ENCODE data around the gene RNASEH2A.
"Not testable (repeated sequence)": the region's sequence is repeated elsewhere in the genome, so short reads cannot be mapped to it uniquely, and the experiment has no call there.

RNASEH2A gene

DNA sequence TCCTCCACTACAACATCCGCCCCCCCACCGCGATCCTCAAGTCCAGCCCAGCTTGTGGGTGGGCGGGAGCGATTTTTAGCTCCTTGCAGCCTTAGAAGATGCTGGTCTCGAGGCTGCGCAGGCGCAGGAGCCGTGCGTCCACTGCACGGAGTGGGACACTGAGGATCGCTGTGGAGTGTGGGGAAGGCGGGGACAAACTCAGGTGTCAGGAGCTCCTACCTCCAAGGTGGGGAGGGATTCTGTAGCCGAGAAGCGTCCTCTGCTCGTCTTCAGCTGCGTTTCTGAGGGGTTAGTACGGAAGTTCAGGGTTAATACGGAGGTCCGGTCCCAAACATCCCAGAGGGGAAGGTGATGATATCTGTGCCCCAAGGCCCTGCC, 28.2 kb downstream of the RNASEH2A start, which contains the start of gene RTBDN:
Gene RTBDN (minus strand): TSS at position 14 of the 378 bp plus-strand sequence. CDS start 4,600 bp downstream, outside the sequence.
- no peak for DNase-seq

DNA sequence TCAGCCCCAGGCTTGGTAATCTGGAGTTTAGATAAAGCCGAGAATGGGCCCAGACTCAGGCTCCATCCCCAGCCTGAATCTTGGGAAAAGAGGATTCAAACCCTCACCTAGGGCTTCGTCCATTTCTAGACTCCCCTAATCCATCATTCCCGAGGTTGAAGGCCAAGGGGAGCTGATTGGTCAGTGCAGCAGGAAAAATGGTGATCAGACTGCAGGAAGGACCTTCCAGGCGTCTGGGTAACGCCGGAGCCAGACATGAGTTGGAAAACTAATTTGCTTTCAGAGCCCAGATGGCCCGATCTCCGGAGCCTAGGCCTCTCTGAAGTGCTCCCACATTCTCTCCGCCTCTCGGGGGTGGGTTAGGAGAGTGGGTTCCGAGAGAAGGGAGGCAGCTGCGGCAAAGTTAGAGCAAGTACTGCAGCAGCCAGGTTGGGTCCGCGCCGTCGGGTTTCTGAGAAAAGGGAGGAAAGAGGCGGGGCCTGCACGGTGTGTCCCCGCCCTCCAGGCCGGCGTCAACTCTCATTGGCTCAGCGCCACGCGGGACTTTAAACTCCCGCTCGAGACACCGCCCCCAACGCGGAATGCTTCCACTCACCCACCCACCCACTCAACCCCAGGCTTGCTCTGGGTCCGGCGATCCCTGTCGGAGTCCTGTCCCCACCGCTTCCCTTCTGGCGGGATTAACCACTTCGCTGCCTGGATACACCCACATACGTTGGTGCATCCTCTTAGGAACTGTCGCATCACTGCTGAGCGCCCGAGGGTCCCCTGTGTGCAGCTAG, 28.8 kb downstream of the RNASEH2A start:
- DNase-seq = no peak

DNA sequence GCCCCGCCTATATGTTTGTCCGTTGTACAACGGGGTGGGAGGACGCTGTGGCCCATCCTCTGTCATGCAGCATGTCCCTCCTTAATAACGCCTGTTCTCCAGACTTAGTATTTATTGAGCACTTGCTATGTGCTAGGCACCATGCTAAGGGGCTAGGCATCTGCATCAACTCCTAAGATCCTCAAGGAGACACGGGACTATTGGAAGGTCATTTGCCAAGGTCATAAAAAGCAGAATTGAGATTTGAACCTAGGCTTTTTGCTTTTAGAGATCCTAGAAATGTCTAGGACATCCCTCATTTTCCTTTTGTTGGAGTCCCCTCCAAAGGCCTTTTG, 30.1 kb downstream of the RNASEH2A start:
- DNase-seq = no peak

DNA sequence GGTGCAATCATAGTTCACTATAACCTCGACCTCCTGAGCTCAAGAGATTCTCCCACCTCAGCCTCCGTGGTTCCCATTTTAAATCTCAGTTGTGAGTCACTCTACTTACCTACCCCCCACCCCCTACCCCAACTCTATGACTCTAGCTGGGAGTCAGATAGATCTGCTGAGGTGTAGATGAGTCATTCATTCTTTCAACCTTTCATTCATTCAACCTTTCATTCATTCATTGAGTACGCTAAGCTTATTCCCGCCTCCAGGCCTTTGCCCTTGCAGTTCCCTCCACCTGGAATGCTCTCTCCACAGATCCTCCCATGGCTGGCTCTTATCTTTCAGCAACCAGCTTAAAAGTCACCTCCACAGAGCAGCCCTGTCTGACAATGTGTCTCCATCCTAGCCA, 30.8 kb downstream of the RNASEH2A start:
- DNase-seq = no peak

DNA sequence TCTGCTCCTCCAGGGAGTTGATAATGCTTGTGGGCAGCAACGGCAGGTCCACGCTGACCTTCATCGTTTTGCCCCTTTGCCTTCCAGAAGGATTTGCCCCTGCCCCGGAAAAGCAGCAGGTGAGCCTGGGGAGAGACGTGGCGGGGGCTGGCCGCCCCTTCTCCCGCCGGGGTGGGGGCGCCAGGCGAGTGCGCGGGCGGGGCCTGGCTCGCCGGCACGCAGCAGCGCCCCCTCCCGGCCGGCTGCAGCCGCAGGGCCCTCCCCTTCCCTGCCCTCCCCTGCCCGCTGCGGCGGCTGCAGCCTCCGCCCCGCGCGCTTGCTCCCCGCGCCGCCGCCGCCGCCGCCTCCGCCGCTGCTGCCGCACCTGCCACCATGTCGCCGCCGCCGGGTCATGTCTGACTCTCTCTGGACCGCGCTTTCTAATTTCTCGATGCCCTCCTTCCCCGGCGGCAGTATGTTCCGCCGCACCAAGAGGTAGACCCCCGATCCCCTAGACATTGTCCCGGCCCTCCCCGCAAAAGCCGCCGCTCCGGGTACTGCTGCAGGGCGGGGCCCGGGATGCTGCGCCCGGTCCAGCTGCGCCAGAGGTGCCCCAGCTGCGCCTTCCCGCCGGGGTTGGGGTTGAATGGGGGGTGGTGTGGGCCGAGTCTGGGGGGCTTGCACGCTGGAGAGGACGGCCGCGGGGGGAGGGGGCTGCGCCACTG, 31.9 kb downstream of the RNASEH2A start, which contains the start of gene MAST1:
Gene MAST1 (plus strand): TSS at position 334 of the 704 bp plus-strand sequence. CDS start 58 bp downstream, at position 392.
- DNase-seq = peak; percentile 43

DNA sequence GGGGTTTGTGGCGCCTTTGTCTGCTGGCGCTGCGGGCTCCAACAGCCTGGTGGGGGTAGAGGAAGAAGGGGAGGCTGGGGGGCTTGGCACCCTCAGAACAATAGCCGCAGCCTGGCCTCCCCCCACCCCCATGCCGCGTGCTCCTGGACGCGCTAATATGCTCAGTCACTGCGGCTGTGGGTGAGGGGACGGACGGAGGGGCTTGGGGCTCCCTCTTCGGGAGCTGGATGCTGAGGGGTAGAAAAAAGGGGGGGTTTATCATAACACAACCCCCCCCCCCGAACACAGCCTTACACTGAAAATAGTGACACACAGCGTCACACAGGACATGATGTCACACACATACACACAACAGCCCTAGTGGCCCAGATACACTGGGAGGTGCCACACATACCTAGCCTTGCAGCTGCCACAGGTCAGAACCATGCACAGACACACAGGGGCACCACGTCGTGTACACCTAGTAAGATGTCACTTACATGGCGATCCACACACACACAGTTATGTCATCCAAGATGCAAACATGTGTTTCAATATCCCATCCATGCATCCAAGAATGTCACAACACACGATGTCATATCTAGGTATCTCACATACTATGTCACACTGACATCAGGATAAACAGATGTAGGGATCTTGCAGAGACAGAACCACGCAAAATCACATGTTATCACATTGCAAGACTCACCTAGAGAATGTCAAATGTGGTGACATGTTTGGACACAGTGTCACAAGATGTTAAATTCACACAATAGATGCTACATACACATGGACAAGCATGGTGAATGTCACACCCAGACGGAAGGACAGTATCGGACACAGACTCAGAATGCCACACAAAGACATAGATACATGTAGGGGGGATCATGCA, 32.7 kb downstream of the RNASEH2A start:
- DNase-seq = no peak

DNA sequence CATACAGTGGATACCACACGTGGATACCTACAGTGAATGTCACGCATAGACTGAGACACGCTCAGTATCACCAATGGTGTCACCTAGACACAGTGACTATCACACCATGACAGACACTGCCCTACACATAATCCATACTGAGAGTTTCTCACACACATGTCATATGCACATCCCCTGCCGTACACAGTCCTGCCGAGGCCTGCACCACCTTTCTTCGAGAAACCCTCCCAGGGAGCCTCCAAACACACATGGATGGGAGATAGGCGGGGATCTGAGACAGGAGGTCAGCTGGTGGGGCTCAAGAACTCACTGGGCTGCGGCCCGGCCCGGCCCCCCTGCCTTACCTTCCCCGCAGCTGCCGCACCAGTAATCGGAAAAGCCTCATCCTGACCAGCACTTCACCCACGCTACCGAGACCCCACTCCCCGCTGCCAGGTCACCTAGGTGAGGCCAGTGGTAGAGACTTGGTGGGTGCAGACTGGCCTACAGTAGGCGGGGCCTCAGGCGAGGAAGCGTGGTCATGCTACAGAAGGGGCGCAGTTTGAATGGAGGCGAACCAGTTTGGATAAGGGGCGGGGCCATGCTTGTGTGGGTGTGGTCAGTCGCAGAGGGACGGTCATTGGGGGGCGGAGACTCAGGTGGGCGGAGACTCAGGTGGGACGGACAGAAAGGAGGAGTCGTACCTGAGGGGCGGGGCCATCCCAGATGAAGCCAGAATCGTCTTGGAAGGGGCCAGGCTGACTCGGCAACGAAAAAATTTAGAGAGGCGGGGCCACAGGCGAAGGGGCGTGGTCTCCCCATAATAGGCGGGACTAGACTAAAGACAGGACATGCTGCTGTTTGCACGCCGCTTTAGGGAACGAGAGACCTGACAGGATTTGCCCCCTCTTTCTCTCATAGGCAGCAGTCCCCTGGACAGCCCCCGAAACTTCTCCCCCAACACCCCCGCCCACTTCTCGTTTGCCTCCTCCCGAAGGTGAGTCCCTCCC, 34.0 kb downstream of the RNASEH2A start:
- DNase-seq = peak; percentile 59

DNA sequence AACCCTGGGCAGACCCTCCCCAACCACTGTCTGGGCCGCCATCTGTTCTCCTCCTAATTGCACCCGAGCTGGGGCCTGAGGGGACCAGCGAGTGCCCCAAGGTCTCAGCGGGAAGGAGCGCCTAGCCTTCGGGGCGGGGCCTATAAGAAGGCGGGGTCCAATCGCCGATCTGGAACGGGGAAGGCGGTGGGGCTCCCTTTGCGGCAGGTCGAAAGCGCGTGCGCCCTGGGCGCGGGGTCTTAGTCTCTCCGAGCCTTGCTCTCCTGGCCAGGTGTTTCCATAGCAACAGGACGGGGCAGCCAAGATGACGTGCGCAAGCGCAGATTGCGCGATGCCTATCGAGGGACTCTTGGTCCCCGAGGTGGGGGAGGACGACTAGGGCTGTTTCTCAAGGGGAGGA, 34.7 kb downstream of the RNASEH2A start:
- DNase-seq = peak; percentile 83

DNA sequence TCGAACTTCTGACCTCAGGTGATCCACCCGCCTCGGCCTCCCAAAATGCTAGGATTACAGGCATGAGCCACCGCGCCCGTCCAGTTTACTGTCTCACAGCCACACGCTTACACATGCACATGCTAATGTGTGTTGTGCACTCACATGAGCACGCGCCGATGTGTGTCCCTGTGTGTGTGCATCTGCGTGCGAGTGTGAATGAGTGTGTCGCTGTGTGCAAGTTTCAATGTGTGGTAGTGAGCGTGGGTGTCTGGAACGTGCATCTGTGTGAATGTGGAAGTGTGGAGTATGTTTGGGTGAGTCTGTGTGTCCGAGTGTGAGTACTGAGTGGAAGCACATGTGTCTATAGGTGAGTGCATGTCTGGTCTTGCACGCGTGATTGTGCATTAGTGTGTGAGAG, 36.1 kb downstream of the RNASEH2A start:
- no peak for DNase-seq

DNA sequence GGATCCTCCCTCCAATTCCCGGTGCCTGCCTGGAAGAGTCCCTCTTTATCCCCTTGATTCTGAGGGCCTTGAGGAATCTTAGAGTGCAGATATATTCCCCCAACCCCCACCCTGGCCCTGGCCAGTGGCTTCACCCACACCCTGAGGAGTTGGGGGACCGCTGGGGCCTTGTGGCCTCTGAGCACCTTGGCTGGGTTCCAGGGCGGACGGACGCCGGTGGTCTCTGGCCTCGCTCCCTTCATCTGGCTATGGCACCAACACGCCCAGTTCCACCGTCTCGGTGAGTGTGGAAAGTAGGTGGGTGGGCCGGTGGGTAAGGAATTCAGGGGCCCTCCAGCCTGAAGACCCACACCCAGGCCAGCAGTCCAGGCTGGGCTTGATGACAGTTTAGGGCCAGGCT, 36.9 kb downstream of the RNASEH2A start:
- no peak for DNase-seq

DNA sequence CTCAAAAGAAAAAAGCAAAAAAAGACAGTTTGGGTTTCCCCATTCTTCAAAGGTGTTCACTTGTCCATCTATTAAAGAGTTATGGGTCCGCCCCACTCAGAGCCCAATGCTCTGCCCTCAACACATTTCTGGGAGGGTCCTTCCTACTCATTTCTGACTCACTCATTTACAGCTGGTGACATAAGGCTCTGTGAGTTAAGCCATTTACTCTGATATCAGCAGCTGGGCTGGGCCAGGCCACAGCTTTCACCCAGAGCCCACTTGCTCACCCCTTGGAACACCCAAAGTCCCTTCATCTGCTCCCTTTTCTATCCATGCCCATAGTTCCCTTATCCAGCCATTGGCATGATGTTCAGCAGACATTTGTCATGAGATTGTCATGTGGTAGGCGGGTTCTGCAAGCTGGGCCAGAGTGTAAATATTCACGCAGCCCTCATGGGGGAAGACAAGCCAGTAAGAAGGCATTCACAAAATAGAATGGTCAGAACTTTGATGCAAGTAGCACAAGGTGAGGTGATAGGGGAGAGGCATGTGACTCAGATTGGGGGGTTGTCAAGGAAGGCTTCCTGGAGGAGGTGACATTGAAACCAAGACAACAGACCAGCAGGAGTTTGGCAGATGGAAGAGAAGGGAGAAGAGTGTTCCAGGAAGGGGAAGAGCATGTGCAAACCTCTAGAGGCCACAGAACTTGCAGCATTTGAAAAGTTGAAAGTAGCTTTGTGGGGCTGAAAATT, 37.8 kb downstream of the RNASEH2A start:
- no peak for DNase-seq

DNA sequence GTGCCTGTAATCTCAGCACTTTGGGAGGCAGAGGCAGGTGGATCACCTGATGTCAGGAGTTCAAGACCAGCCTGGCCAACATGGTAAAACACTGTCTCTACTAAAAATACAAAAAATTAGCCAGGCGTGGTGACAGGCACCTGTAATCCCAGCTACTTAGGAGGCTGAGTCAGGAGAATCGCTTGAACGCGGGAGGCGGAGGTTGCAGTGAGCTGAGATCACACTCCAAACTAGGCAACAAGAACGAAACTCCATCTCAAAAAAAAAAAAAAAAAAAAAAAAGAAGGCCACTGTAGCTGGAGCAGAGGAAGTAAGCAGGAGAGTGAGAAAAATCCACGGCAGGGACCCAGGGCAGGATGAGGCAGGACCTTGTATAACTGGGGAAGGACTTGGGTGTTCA, 40.2 kb downstream of the RNASEH2A start:
- not testable (repeated sequence) for DNase-seq

DNA sequence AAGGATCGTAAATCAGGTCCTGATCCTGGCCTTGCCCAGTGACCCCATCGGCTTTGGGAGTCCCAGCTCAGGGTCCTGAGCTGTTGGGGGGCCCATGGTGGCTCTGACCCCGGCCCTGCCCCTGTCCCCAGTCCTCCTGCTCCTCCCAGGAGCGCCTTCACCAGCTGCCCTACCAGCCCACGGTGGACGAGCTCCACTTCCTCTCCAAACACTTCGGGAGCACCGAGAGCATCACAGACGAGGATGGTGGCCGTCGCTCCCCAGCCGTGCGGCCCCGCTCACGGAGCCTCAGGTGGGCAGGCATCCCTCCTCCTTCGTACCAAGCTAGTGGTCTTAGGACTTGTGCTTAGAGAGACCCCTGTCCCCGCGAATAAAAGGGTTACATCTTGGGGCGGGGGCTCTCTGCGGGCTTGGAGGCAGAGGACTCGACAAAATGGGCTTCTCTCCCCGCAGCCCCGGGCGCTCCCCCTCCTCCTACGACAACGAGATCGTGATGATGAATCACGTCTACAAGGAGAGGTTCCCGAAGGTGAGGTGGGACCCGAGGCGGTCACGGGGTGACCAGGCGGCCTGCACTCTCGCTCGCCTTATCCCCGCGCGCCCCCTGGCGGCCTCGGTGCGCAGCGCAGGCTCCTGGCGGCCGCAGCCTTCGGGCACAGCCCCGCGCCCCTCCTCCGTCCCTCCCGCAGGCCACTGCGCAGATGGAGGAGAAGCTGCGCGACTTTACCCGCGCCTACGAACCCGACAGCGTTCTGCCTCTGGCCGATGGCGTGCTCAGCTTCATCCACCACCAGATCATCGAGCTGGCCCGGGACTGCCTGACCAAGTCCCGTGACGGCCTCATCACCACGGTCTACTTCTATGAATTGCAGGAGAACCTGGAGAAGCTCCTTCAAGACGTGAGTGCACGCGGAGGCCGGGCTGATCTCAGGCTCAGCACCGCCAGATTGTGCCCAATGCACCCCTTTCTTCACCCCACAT, 41.1 kb downstream of the RNASEH2A start:
- no peak for DNase-seq

DNA sequence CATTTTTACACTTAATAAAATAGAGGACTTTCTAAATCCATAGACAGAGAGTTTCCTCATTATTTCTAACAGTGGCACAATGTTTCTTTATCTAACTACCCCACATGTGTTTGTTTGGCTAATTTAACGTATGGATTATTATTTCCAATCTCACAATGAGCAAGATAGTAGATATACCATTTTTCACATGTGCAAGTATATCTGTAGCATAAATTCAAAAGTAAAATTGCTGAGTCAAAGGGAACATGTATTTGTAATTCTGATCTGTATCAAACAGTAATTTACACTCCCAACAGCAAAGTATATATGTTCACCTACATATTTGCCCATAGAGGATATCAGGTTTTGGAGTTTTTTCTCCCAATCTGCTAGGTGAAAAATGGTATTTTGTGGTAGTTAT, 50.3 kb downstream of the RNASEH2A start:
- no peak for DNase-seq

DNA sequence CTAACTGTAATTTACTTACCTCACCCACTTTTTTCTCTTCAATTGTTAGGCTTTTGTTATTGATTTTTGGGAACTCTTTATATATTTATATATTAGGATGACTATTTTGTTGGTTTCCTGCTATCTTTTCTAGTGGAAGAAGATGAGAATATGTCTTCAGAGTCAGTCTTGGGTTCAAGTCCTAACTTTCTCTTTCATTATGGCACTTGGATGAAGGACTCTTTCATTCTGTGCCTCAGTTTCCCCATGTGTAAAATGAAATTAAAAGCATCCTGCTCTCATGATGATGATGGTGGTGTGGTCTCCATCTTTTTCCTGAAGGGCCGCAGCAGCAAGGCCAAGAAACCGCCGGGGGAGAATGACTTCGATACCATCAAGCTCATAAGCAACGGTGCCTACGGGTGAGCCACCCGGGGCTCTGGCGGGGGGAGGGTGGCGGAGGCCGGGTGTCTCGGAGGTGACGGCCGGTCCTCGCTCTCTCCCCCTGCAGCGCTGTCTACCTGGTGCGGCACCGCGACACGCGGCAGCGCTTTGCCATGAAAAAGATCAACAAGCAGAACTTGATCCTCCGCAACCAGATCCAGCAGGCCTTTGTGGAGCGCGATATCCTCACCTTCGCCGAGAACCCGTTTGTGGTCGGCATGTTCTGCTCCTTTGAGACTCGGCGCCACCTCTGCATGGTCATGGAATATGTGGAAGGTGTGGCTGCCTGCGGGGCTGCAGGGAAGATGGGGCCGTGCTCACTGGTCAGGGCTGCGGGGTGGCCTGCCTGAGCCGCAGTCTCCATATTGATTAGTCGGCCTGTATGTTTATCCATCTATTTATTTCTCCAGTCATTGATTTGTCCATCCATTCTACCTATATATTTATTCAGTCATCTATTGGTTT, 51.9 kb downstream of the RNASEH2A start:
- DNase-seq = no peak

DNA sequence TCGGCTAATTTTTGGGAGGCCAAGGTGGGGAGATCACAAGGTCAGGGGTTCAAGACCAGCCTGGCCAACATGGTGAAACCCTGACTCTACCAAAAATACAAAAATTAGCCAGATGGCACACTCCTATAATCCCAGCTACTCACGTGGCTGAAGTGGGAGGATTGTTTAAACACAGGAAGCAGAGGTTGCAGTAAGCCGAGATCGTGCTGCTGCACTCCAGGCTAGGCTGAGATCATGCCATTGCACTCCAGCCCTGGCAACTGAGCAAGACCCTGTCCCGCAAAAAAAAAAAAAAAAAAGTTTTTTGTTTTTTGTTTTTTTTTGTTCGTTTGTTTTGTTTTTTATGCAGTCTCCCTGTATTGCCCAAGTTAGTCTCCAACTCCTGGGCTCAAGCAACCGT, 53.2 kb downstream of the RNASEH2A start:
- DNase-seq = no peak
